HG03460 (cell line): ENCODE measurements around the gene ISM2.
"Not testable (repeated sequence)": the region's sequence is repeated elsewhere in the genome, so short reads cannot be mapped to it uniquely, and the experiment has no call there.

Experiments used
- ATAC-seq: cut with Tn5 transposase; IDR thresholded peaks from one replicate; pipeline ENCODE4 v1.9.1; 2021; ENCODE audit not compliant: unreplicated experiment

The ISM2 gene

GRCh38 chr14:77498120-77498979 lies at the start of gene ISM2:
Gene ISM2 (minus strand): TSS chr14:77498816. CDS start chr14:77498793, 23 bp downstream.
- ATAC-seq: peak; percentile 57

GRCh38 chr14:77547512-77548180 lies 49.0 kb upstream of the ISM2 start:
- no peak for ATAC-seq

- not testable (repeated sequence) for ATAC-seq
Measured at GRCh38 chr14:77545171-77545570, 46.6 kb upstream of the ISM2 start.

GRCh38 chr14:77544571-77544970 lies 46.0 kb upstream of the ISM2 start:
- no peak for ATAC-seq

- ATAC-seq: no peak
Measured at GRCh38 chr14:77543637-77544334, 45.2 kb upstream of the ISM2 start.

GRCh38 chr14:77543240-77543551 lies 44.6 kb upstream of the ISM2 start:
- no peak for ATAC-seq

- no peak for ATAC-seq
Measured at GRCh38 chr14:77542421-77543239, 44.0 kb upstream of the ISM2 start.

GRCh38 chr14:77541905-77542304 lies 43.3 kb upstream of the ISM2 start:
- ATAC-seq: no peak

- ATAC-seq: not testable (repeated sequence)
Measured at GRCh38 chr14:77536951-77537350, 38.3 kb upstream of the ISM2 start.

GRCh38 chr14:77531071-77531470 lies 32.5 kb upstream of the ISM2 start:
- no peak for ATAC-seq

GRCh38 chr14:77529963-77530362 lies 31.3 kb upstream of the ISM2 start:
- no peak for ATAC-seq

- ATAC-seq: no peak
Measured at GRCh38 chr14:77529213-77529612, 30.6 kb upstream of the ISM2 start.

GRCh38 chr14:77528701-77529100 lies 30.1 kb upstream of the ISM2 start:
- ATAC-seq: not testable (repeated sequence)

GRCh38 chr14:77526266-77526665 lies 27.6 kb upstream of the ISM2 start:
- ATAC-seq: no peak

- no peak for ATAC-seq
Measured at GRCh38 chr14:77524536-77524935, 25.9 kb upstream of the ISM2 start.

GRCh38 chr14:77523109-77523508 lies 24.5 kb upstream of the ISM2 start:
- no peak for ATAC-seq

GRCh38 chr14:77520555-77520954 lies 21.9 kb upstream of the ISM2 start:
- no peak for ATAC-seq

GRCh38 chr14:77516126-77516525 lies 17.5 kb upstream of the ISM2 start:
- ATAC-seq: no peak

- no peak for ATAC-seq
Measured at GRCh38 chr14:77511486-77512162, 13.0 kb upstream of the ISM2 start.

- no peak for ATAC-seq
Measured at GRCh38 chr14:77509366-77509765, 10.8 kb upstream of the ISM2 start.
